Stomach (tissue), 4 donors: Measurements from ENCODE around the gene EMC9.

Experiments
- CTCF ChIP-seq, 7 experiments: fragments of 450-650 bp in 4 of 7; fragments of 200-600 bp in 3 of 7; sonication (generic) in 3 of 7; IDR thresholded peaks; one replicate each; pipeline ENCODE4 v1.5.1; 2016 to 2019; ENCODE audit warnings: antibody characterized with exemption in 7 of 7, control low read depth in 2 of 7, mild to moderate bottlenecking in 1 of 7
- POLR2A ChIP-seq, 4 donors: fragments of 450-650 bp; IDR thresholded peaks; one replicate each; pipeline ENCODE4 v1.6.1; 2016; ENCODE audit warnings: antibody characterized with exemption in 4 of 4, control low read depth in 2 of 4, mild to moderate bottlenecking in 1 of 4, moderate library complexity in 1 of 4

- TF ChIP-seq POLR2A (IDR thresholded peaks at IDR 0.05) (peak in 1 of 4 donors; percentile 33), CTCF (IDR thresholded peaks at IDR 0.05) (peak in 1 of 7 experiments; percentile 11)
These were observed 30.2 kb upstream of the EMC9 start, which contains the start of gene REC8 for GRCh38 chr14:24171422-24172260.
